GM12878 (cell line): Measurements from ENCODE around the gene IFITM1. TPM values are rescaled to one million over a fixed set of nuclear protein-coding genes. Genes with fewer than 3 reads are reported as not detected.

Experiments
- ATAC-seq: fragments of 200-7000 bp; cut with Tn5 transposase; 3 replicates; pipeline ENCODE4 v1.9.1; 2020; ENCODE audit warnings: mild to moderate bottlenecking, moderate library complexity
- BruUV-seq: library from RNA; stranded (reverse); fragments of 400-500 nt; replicated peaks from 2 replicates; lab custom pipeline; 2021; lab: Mats Ljungman, UMichigan
- CTCF ChIA-PET: fragments of 300-600 bp; sonication (Branson Sonifier 250); formaldehyde crosslinking; extraction: SDS; loops from one replicate; lab custom pipeline; 2021; ENCODE audit warnings: inconsistent platforms; lab: Yijun Ruan, JAX
- POLR2A ChIA-PET: fragments of 350-600 bp; formaldehyde crosslinking; extraction: SDS; loops from one replicate; lab custom pipeline; 2021; ENCODE audit warnings: inconsistent platforms; lab: Charles Lee
- RAD21 ChIA-PET: fragments of 300-600 bp; sonication (Branson Sonifier 250); formaldehyde crosslinking; loops from one replicate; lab custom pipeline; 2023; ENCODE audit warnings: antibody characterized with exemption; ENCODE audit not compliant: unreplicated experiment; lab: Charles Lee
- SMC1A ChIA-PET: fragments of 300-600 bp; sonication (Branson Sonifier 250); formaldehyde crosslinking; loops from one replicate; lab custom pipeline; 2023; ENCODE audit not compliant: unreplicated experiment, uncharacterized antibody; lab: Charles Lee
- DNase-seq: peaks from one replicate; pipeline ENCODE4 v3.0.0-alpha.2; 2011; ENCODE audit warnings: low read depth, low spot score
- FAIRE-seq: peaks from 3 replicates; lab custom pipeline; 2011; peaks lifted over from hg19 to GRCh38; lab: Jason Lieb, UNC
- H2AFZ ChIP-seq: 2 replicates; pipeline ENCODE4 v1.6.0; 2011; ENCODE audit warnings: low read depth, low read length, control low read depth; ENCODE audit not compliant: control insufficient read depth
- H3K27ac ChIP-seq: 2 replicates; pipeline ENCODE4 v1.5.1; 2011; ENCODE audit warnings: control low read depth; ENCODE audit not compliant: control insufficient read depth, insufficient read depth
- H3K27me3 ChIP-seq, 2 experiments: replicated peaks in 1 of 2; 2 replicates each; pipeline versions ENCODE4 v1.6.0 to v1.6.1; 2011; ENCODE audit warnings: low read length in 1 of 2; ENCODE audit not compliant: control insufficient read depth in 2 of 2, insufficient read depth in 2 of 2
- H3K36me3 ChIP-seq, 2 experiments: 2 replicates each; pipeline ENCODE4 v1.5.1; 2011; ENCODE audit warnings: low read length in 1 of 2; ENCODE audit not compliant: control insufficient read depth in 2 of 2, insufficient read depth in 2 of 2
- H3K4me1 ChIP-seq: 2 replicates; pipeline ENCODE4 v1.6.1; 2011; ENCODE audit warnings: mild to moderate bottlenecking, low read length, moderate library complexity, mixed read lengths; ENCODE audit not compliant: control insufficient read depth, insufficient read depth
- H3K4me2 ChIP-seq: 2 replicates; pipeline ENCODE4 v1.6.0; 2011; ENCODE audit warnings: control low read depth; ENCODE audit not compliant: control insufficient read depth, insufficient read depth
- H3K4me3 ChIP-seq: fragments of 200-600 bp; sonication (generic); 2 replicates; pipeline ENCODE4 v1.5.1; 2016
- H3K79me2 ChIP-seq: 2 replicates; pipeline ENCODE4 v1.6.0; 2011; ENCODE audit warnings: low read length; ENCODE audit not compliant: control insufficient read depth, insufficient read depth
- H3K9ac ChIP-seq: 2 replicates; pipeline ENCODE4 v1.8.0; 2011; ENCODE audit warnings: low read length, control low read depth, mixed read lengths; ENCODE audit not compliant: control insufficient read depth, insufficient read depth
- H3K9me3 ChIP-seq: replicated peaks from 3 replicates; pipeline ENCODE4 v1.5.1; 2011; ENCODE audit warnings: mild to moderate bottlenecking, low read length; ENCODE audit not compliant: control insufficient read depth, insufficient read depth
- H4K20me1 ChIP-seq: 2 replicates; pipeline ENCODE4 v1.6.0; 2011; ENCODE audit not compliant: control insufficient read depth, insufficient read depth
- CBX3 ChIP-seq: fragments of 200-600 bp; sonication (generic); IDR thresholded peaks from 2 replicates; pipeline ENCODE4 v1.6.1; 2016; ENCODE audit warnings: low read depth, borderline replicate concordance
- CREM ChIP-seq: IDR thresholded peaks from 2 replicates; pipeline ENCODE4 v1.6.1; 2014; ENCODE audit warnings: antibody characterized with exemption, low read depth
- CUX1 ChIP-seq: IDR thresholded peaks from 2 replicates; pipeline ENCODE4 v1.6.1; 2012; ENCODE audit warnings: improper control_type of control experiment, low read depth, low read length; ENCODE audit not compliant: insufficient replicate concordance
- HCFC1 ChIP-seq: fragments of 150-350 bp; IDR thresholded peaks from 2 replicates; pipeline ENCODE4 v1.6.1; 2014; ENCODE audit warnings: low read length
- IRF3 ChIP-seq: fragments of 450-650 bp; IDR thresholded peaks from 2 replicates; pipeline ENCODE4 v1.6.1; 2014; ENCODE audit warnings: mild to moderate bottlenecking
- SP1 ChIP-seq: IDR thresholded peaks from one replicate; pipeline ENCODE4 v1.6.1; 2011; ENCODE audit warnings: low read depth, low read length
- STAT1 ChIP-seq: fragments of 450-650 bp; conservative IDR thresholded peaks from 2 replicates; pipeline ENCODE4 v1.6.1; 2014; ENCODE audit warnings: antibody characterized with exemption, mild to moderate bottlenecking
- TARDBP ChIP-seq: IDR thresholded peaks from 2 replicates; pipeline ENCODE4 v1.6.1; 2016; ENCODE audit warnings: borderline replicate concordance
- ZNF622 ChIP-seq: fragments of 450-650 bp; IDR thresholded peaks from 2 replicates; pipeline ENCODE4 v1.6.1; 2017; ENCODE audit warnings: mild to moderate bottlenecking, inconsistent platforms
- in situ Hi-C: fragments of 300-500 bp; cut with MboI; formaldehyde crosslinking; loops from 9 replicates; pipeline ENCODE4 v1.14.3; 2018; ENCODE audit warnings: mixed read lengths
- intact Hi-C: fragments of 100-400 bp; cut with micrococcal nuclease; formaldehyde crosslinking; loops from one replicate; pipeline ENCODE4 v1.14.2; 2022; ENCODE audit not compliant: unreplicated experiment
- polyA plus RNA-seq, 11 experiments: library from polyadenylated mRNA; depleted of rRNA in 4 of 11; unstranded in 6 of 11; stranded (reverse) in 5 of 11; fragments of >200 nt; fragmentation: Nextera tagmentation in 4 of 11; fragmentation: Illumina TruSeq in 1 of 11; extraction: Ambion mirVana in 4 of 11; extraction: Trizol in 1 of 11; gene quantifications; 1 replicate in 1 of 11; 2 replicates in 10 of 11; pipeline versions ENCODE4 v1.2.1 to v1.2.3, GENCODE V29; 2011 to 2016; ENCODE audit warnings: inconsistent platforms in 2 of 11, missing spikeins in 2 of 11, low read depth in 1 of 11
- total RNA-seq, 4 experiments: library from RNA; depleted of rRNA in 3 of 4; stranded (reverse); fragments of >200 nt in 3 of 4; fragmentation: Illumina TruSeq in 1 of 4; extraction: Trizol in 1 of 4; gene quantifications; 2 replicates each; pipeline versions ENCODE4 v1.2.1 to v1.2.3, GENCODE V29; 2013 to 2021

The IFITM1 gene
- total and polyA plus RNA-seq, 10 of the 15 experiments (the other 5 are each of a cell fraction or from before 2014, with no cell fraction given) = 396 to 2,788 (median 607) TPM

- no peak for TF ChIP-seq CUX1
- TF ChIP-seq STAT1 = no peak
- TF ChIP-seq SP1 = no peak
- no peak for TF ChIP-seq HCFC1
- TF ChIP-seq ZNF622 = no peak
These were observed 41.0 kb upstream of the IFITM1 start (continued) for GRCh38 chr11:272931-273198.

GRCh38 chr11:276219-276618, 37.6 kb upstream of the IFITM1 start:
- FAIRE-seq = no peak

More at GRCh38 chr11:276219-276618, 37.6 kb upstream of the IFITM1 start:
- RAD21 ChIA-PET = no interaction called here
- POLR2A ChIA-PET = interaction anchor here (0.5 to 0.9 kb wide), 2 partner anchors 25 kb away, joined by 3 to 6 read pairs; no protein-coding TSS in a partner anchor
- Histone ChIP-seq H3K27me3 (peaks cover 7 to 15% of the 10 kb centered on the region in 2 experiments), H3K4me3 (no peak overlapping the region), H3K9ac (no peak overlapping the region), H3K9me3 (no peaks in the 10 kb centered on the region; the same call in 2 of the 3 replicates), H3K27ac (no peak overlapping the region), H3K79me2 (no peaks in the 10 kb centered on the region), H4K20me1 (no peaks in the 10 kb centered on the region), H2AFZ (no peak overlapping the region), H3K4me2 (no peak overlapping the region), H3K36me3 (no peaks in the 10 kb centered on the region), H3K4me1 (no peaks in the 10 kb centered on the region; the same call in 1 of the 2 replicates)
- in situ Hi-C loops (no loop called here), intact Hi-C loops (no loop called here)
- CTCF ChIA-PET = interaction anchor here (0.6 to 1.0 kb wide), 3 partner anchors 25 to 117 kb away, joined by 3 read pairs; no protein-coding TSS in a partner anchor
- no peak for ATAC-seq
- BruUV-seq = no TSS peak
- no peak for DNase-seq
- SMC1A ChIA-PET = interaction anchor here (0.7 kb wide), 1 partner anchor 9 kb away, joined by 3 read pairs; no protein-coding TSS in a partner anchor
- no peak for TF ChIP-seq CUX1
- TF ChIP-seq TARDBP = no peak
- no peak for TF ChIP-seq CREM
- TF ChIP-seq IRF3 = no peak
- no peak for TF ChIP-seq CBX3
